PFSK-1 (cell line): ENCODE results near the gene RYR2.

Experiments
- FOXP2 ChIP-seq: optimal IDR thresholded peaks from 2 replicates; pipeline ENCODE3; 2011; ENCODE audit warnings: borderline replicate concordance, control low read depth, inconsistent platforms; ENCODE audit not compliant: insufficient read depth; ENCODE audit errors: extremely low read length, extremely low read depth
- POLR2AphosphoS5 ChIP-seq: IDR thresholded peaks from 2 replicates; pipeline ENCODE4 v1.6.1; 2012; ENCODE audit warnings: low read depth, mild to moderate bottlenecking, control low read depth, low read length, moderate library complexity
- REST ChIP-seq, 2 experiments: IDR thresholded peaks; 2 replicates each; pipeline versions ENCODE4 v1.6.1 to v1.8.0; 2011 to 2012; ENCODE audit warnings: low read depth in 2 of 2, low read length in 2 of 2, control low read depth in 1 of 2, inconsistent platforms in 1 of 2, mild to moderate bottlenecking in 1 of 2, moderate library complexity in 1 of 2; ENCODE audit not compliant: insufficient read depth in 1 of 2
- SIN3A ChIP-seq: IDR thresholded peaks from 2 replicates; pipeline ENCODE4 v1.6.1; 2012; ENCODE audit warnings: mild to moderate bottlenecking, low read length, moderate library complexity, borderline replicate concordance; ENCODE audit not compliant: insufficient read depth
- TAF1 ChIP-seq: IDR thresholded peaks from 2 replicates; pipeline ENCODE4 v1.6.1; 2012; ENCODE audit warnings: low read length, control low read depth, borderline replicate concordance; ENCODE audit not compliant: insufficient read depth

RYR2 gene

GRCh38 chr1:237007147-237007881 is 34.7 kb upstream of the RYR2 start:
- TF ChIP-seq FOXP2 (no peak), POLR2AphosphoS5 (no peak), TAF1 (no peak), SIN3A (no peak), REST (IDR thresholded peaks at IDR 0.05; ENCODE audit: insufficient read depth in 1 of 2, low read depth in 2 of 2, low read length in 2 of 2) (no peak)

- no peak for TF ChIP-seq POLR2AphosphoS5
Measured at GRCh38 chr1:237009611-237010010, 32.4 kb upstream of the RYR2 start.

- TF ChIP-seq TAF1 (no peak), REST (IDR thresholded peaks at IDR 0.05; ENCODE audit: insufficient read depth in 1 of 2, low read depth in 2 of 2, low read length in 2 of 2) (no peak), FOXP2 (no peak), SIN3A (no peak), POLR2AphosphoS5 (no peak)
Measured at GRCh38 chr1:237011432-237011831, 30.6 kb upstream of the RYR2 start.

- no peak for TF ChIP-seq REST (IDR thresholded peaks at IDR 0.05; ENCODE audit: insufficient read depth in 1 of 2, low read depth in 2 of 2, low read length in 2 of 2)
Measured at GRCh38 chr1:237012361-237012760, 29.6 kb upstream of the RYR2 start.

- no peak for TF ChIP-seq REST (IDR thresholded peaks at IDR 0.05; ENCODE audit: insufficient read depth in 1 of 2, low read depth in 2 of 2, low read length in 2 of 2)
- no peak for TF ChIP-seq FOXP2
- no peak for TF ChIP-seq SIN3A
- TF ChIP-seq TAF1 = no peak
- no peak for TF ChIP-seq POLR2AphosphoS5
Measured at GRCh38 chr1:237012788-237013383, 29.1 kb upstream of the RYR2 start.
